HepG2 (cell line): Measurements from ENCODE around the gene EMC10. TPM values are rescaled to one million over a fixed set of nuclear protein-coding genes. Genes with fewer than 3 reads are reported as not detected.

Experiments
- ATAC-seq: fragments of 200-7000 bp; cut with Tn5 transposase; 3 replicates; pipeline ENCODE4 v1.9.1; 2020; ENCODE audit warnings: mild to moderate bottlenecking, moderate library complexity
- BruUV-seq: library from RNA; stranded (reverse); fragments of 400-500 nt; replicated peaks from 2 replicates; lab custom pipeline; 2021; lab: Mats Ljungman, UMichigan
- CTCF ChIA-PET: fragments of 300-600 bp; formaldehyde crosslinking; extraction: SDS; loops from one replicate; lab custom pipeline; 2021; ENCODE audit warnings: low total read pairs, inconsistent platforms, low intra/inter-chr PET ratio; lab: Yijun Ruan, JAX
- POLR2A ChIA-PET: fragments of 350-600 bp; sonication (Branson Sonifier 250); formaldehyde crosslinking; loops from one replicate; lab custom pipeline; 2020; ENCODE audit warnings: antibody characterized with exemption, inconsistent platforms; lab: Yijun Ruan, JAX
- DNase-seq: peaks from one replicate; pipeline ENCODE4 v3.0.0-alpha.2; 2015; ENCODE audit warnings: low spot score
- FAIRE-seq: peaks from 3 replicates; lab custom pipeline; 2011; peaks lifted over from hg19 to GRCh38; lab: Jason Lieb, UNC
- H2AFZ ChIP-seq: one replicate; pipeline ENCODE4 v1.6.1; 2011; ENCODE audit warnings: low read length, inconsistent platforms
- H3K27ac ChIP-seq: fragments of 300-600 bp; 3 replicates; pipeline ENCODE4 v1.8.0; 2011; ENCODE audit warnings: mixed run types, mild to moderate bottlenecking, mixed read lengths, low read length, inconsistent platforms; ENCODE audit not compliant: insufficient read depth; ENCODE audit errors: extremely low read length
- H3K27me3 ChIP-seq, 2 experiments: fragments of 200-600 bp in 1 of 2; 2 replicates in 1 of 2; 3 replicates in 1 of 2; pipeline versions ENCODE4 v1.6.0 to v1.8.0; 2011; ENCODE audit warnings: low read length in 2 of 2, mild to moderate bottlenecking in 2 of 2, moderate library complexity in 2 of 2, inconsistent platforms in 1 of 2; ENCODE audit not compliant: insufficient read depth in 2 of 2, control insufficient read depth in 1 of 2
- H3K36me3 ChIP-seq, 2 experiments: fragments of 200-600 bp in 1 of 2; replicated peaks in 1 of 2; 2 replicates in 1 of 2; 3 replicates in 1 of 2; pipeline versions ENCODE4 v1.5.1 to v1.8.0; 2011; ENCODE audit warnings: low read length in 2 of 2, inconsistent platforms in 1 of 2; ENCODE audit not compliant: insufficient read depth in 2 of 2, control insufficient read depth in 1 of 2
- H3K4me1 ChIP-seq: 2 replicates; pipeline ENCODE4 v1.5.1; 2012; ENCODE audit warnings: low read length, inconsistent platforms; ENCODE audit not compliant: insufficient read depth
- H3K4me2 ChIP-seq: 2 replicates; pipeline ENCODE4 v1.6.0; 2011; ENCODE audit warnings: low read depth, low read length, inconsistent platforms
- H3K4me3 ChIP-seq, 3 experiments: fragments of 200-600 bp in 1 of 3; sonication (generic), shearing (Covaris generic) in 1 of 3; replicated peaks in 1 of 3; 2 replicates each; pipeline ENCODE4 v1.5.1; 2011 to 2016; ENCODE audit warnings: low read length in 3 of 3, inconsistent platforms in 2 of 3, low read depth in 2 of 3, mild to moderate bottlenecking in 2 of 3, control low read depth in 1 of 3, mixed read lengths in 1 of 3; ENCODE audit not compliant: insufficient read depth in 1 of 3
- H3K79me2 ChIP-seq: one replicate; pipeline ENCODE4 v1.6.1; 2011; ENCODE audit warnings: low read length, inconsistent platforms; ENCODE audit not compliant: insufficient read depth
- H3K9ac ChIP-seq: 2 replicates; pipeline ENCODE4 v1.6.0; 2011; ENCODE audit warnings: mild to moderate bottlenecking, low read depth, low read length, inconsistent platforms; ENCODE audit not compliant: insufficient read depth
- H3K9me3 ChIP-seq: 2 replicates; pipeline ENCODE4 v1.5.1; 2012; ENCODE audit warnings: mild to moderate bottlenecking, low read length
- H4K20me1 ChIP-seq: 2 replicates; pipeline ENCODE4 v1.6.0; 2011; ENCODE audit warnings: inconsistent platforms, mild to moderate bottlenecking, low read length, moderate library complexity; ENCODE audit not compliant: insufficient read depth
- ARNTL ChIP-seq: sonication (generic); formaldehyde crosslinking; IDR thresholded peaks from 2 replicates; pipeline ENCODE4 v1.4.0; 2020; ENCODE audit warnings: mild to moderate bottlenecking, missing genetic modification reagents
- CREB1 ChIP-seq, 2 experiments: fragments of 450-650 bp in 1 of 2; IDR thresholded peaks; 2 replicates each; pipeline ENCODE4 v1.6.1; 2016 to 2017; ENCODE audit warnings: control low read depth in 1 of 2, mild to moderate bottlenecking in 1 of 2, missing compliant biosample characterization in 1 of 2, missing genetic modification characterization in 1 of 2
- FOXJ3 ChIP-seq: sonication (generic); formaldehyde crosslinking; IDR thresholded peaks from 2 replicates; pipeline ENCODE4 v1.4.0; 2020; ENCODE audit warnings: missing genetic modification reagents, mild to moderate bottlenecking, borderline replicate concordance
- GATA4 ChIP-seq: sonication (generic); IDR thresholded peaks from 2 replicates; pipeline ENCODE4 v1.6.1; 2016; ENCODE audit warnings: antibody characterized with exemption, low read depth, borderline replicate concordance
- HNRNPL ChIP-seq: fragments of 200-400 bp; formaldehyde crosslinking; IDR thresholded peaks from 2 replicates; pipeline ENCODE4 v1.6.1; 2017; ENCODE audit warnings: mild to moderate bottlenecking, low read depth, low read length
- HOXD1 ChIP-seq: sonication (generic); formaldehyde crosslinking; IDR thresholded peaks from 2 replicates; pipeline ENCODE4 v1.5.0; 2020; ENCODE audit warnings: missing genetic modification reagents
- LRRFIP1 ChIP-seq: sonication (generic); formaldehyde crosslinking; conservative IDR thresholded peaks from 2 replicates; pipeline ENCODE4 v1.4.0; 2020; ENCODE audit warnings: missing genetic modification reagents
- POLR2G ChIP-seq: fragments of 200-400 bp; formaldehyde crosslinking; IDR thresholded peaks from 2 replicates; pipeline ENCODE4 v1.6.1; 2018; ENCODE audit warnings: mild to moderate bottlenecking, low read depth, low read length, moderate library complexity
- RNF219 ChIP-seq: sonication (generic); formaldehyde crosslinking; IDR thresholded peaks from 2 replicates; pipeline ENCODE4 v1.5.0; 2020; ENCODE audit warnings: mild to moderate bottlenecking, missing genetic modification reagents
- SNAPC5 ChIP-seq: sonication (generic); formaldehyde crosslinking; IDR thresholded peaks from 2 replicates; pipeline ENCODE4 v1.8.1; 2023; ENCODE audit warnings: mild to moderate bottlenecking, missing genetic modification reagents, borderline replicate concordance
- TMF1 ChIP-seq: sonication (generic); formaldehyde crosslinking; IDR thresholded peaks from 2 replicates; pipeline ENCODE4 v1.8.1; 2022; ENCODE audit warnings: low read depth, missing genetic modification reagents
- U2AF1 ChIP-seq: fragments of 200-400 bp; formaldehyde crosslinking; optimal IDR thresholded peaks from 2 replicates; pipeline ENCODE3; 2017; ENCODE audit warnings: mild to moderate bottlenecking, low read depth, low read length
- ZBTB39 ChIP-seq: sonication (generic); formaldehyde crosslinking; IDR thresholded peaks from 2 replicates; pipeline ENCODE4 v1.5.0; 2020; ENCODE audit warnings: missing genetic modification reagents
- ZNF121 ChIP-seq: sonication (generic); formaldehyde crosslinking; IDR thresholded peaks from 2 replicates; pipeline ENCODE4 v1.5.0; 2020; ENCODE audit warnings: mild to moderate bottlenecking, missing genetic modification reagents
- ZNF225 ChIP-seq: sonication (generic); formaldehyde crosslinking; IDR thresholded peaks from 2 replicates; pipeline ENCODE4 v1.4.0; 2020; ENCODE audit warnings: mild to moderate bottlenecking, missing genetic modification reagents
- ZNF34 ChIP-seq: sonication (generic); formaldehyde crosslinking; IDR thresholded peaks from 2 replicates; pipeline ENCODE4 v1.4.0; 2020; ENCODE audit warnings: mild to moderate bottlenecking, missing genetic modification reagents, borderline replicate concordance
- ZNF383 ChIP-seq: sonication (generic); formaldehyde crosslinking; IDR thresholded peaks from 2 replicates; pipeline ENCODE4 v1.4.0; 2020; ENCODE audit warnings: missing genetic modification reagents, mild to moderate bottlenecking, borderline replicate concordance
- ZNF546 ChIP-seq: sonication (generic); formaldehyde crosslinking; conservative IDR thresholded peaks from 2 replicates; pipeline ENCODE4 v1.8.1; 2023; ENCODE audit warnings: mild to moderate bottlenecking, missing genetic modification reagents
- ZNF782 ChIP-seq: sonication (generic); formaldehyde crosslinking; IDR thresholded peaks from 2 replicates; pipeline ENCODE4 v1.4.0; 2020; ENCODE audit warnings: missing genetic modification reagents, mild to moderate bottlenecking, borderline replicate concordance
- WGBS: methylation state at CpG from one replicate; pipeline ENCODE4 v1.1.6; 2017; ENCODE audit warnings: low lambda C conversion rate; 5-methylcytosine and 5-hydroxymethylcytosine counted together
- in situ Hi-C: cut with HindIII; loops from 2 replicates; pipeline ENCODE4 v1.10.0; 2017; ENCODE audit warnings: low pct_unique_long_range_greater_than_20kb; ENCODE audit not compliant: extremely low pct_ligation_motif_present
- intact Hi-C: fragments of 100-400 bp; cut with micrococcal nuclease; formaldehyde crosslinking; loops from one replicate; pipeline ENCODE4 v1.10.0; 2022; ENCODE audit not compliant: unreplicated experiment
- polyA plus RNA-seq, 8 experiments: library from polyadenylated mRNA; depleted of rRNA in 3 of 8; stranded (reverse) in 7 of 8; unstranded in 1 of 8; fragments of >200 nt; fragmentation: Illumina TruSeq in 4 of 8; extraction: Trizol in 4 of 8; gene quantifications; 2 replicates each; pipeline versions ENCODE4 v1.2.1 to v1.2.3, GENCODE V29; 2011 to 2016; ENCODE audit warnings: low read depth in 4 of 8, missing spikeins in 1 of 8, mixed read lengths in 1 of 8; ENCODE audit not compliant: insufficient read depth in 1 of 8
- total RNA-seq, 5 experiments: library from RNA; depleted of rRNA; stranded (reverse); fragments of >200 nt; fragmentation: Illumina TruSeq; extraction: Trizol; gene quantifications; 2 replicates each; pipeline ENCODE4 v1.2.3, GENCODE V29; 2016; ENCODE audit warnings: low read depth in 1 of 5

The EMC10 gene
- total and polyA plus RNA-seq, 2 of the 13 experiments (the other 11 are each of a cell fraction or from before 2014, with no cell fraction given), result not detected

GRCh38 chr19:50430888-50431342 lies 45.4 kb upstream of the EMC10 start:
- Histone ChIP-seq H3K4me2 (peak overlapping the region; percentile 94), H3K36me3 (no peaks in the 10 kb centered on the region), H3K27me3 (peaks cover 8 to 23% of the 10 kb centered on the region in 2 experiments; a peak in 4 of 5 replicates), H3K4me1 (peaks cover 10% of the 10 kb centered on the region), H3K79me2 (no peaks in the 10 kb centered on the region), H2AFZ (peak overlapping the region; percentile 75), H3K4me3 (peak overlapping the region; percentile 41 to 70 (median 56); a peak in 5 of 6 replicates), H4K20me1 (no peaks in the 10 kb centered on the region), H3K9ac (peak overlapping the region; percentile 57), H3K27ac (no peak overlapping the region), H3K9me3 (no peaks in the 10 kb centered on the region)
- BruUV-seq, result no TSS peak
- ATAC-seq (no peak), FAIRE-seq (no peak), DNase-seq (no peak)
- ChIA-PET POLR2A (no interaction called here), CTCF (no interaction called here)
- intact Hi-C loops, result no loop called here
- WGBS, result 27% methylated on average over 13 of the region's 13 CpGs
- in situ Hi-C loops, result no loop called here
- TF ChIP-seq ZNF782 (no peak), GATA4 (no peak), ZNF383 (CRISPR knock-in tag) (no peak), U2AF1 (no peak), ZNF34 (CRISPR knock-in tag) (no peak), TMF1 (no peak), ZNF225 (CRISPR knock-in tag) (0 out of 2 replicates have a peak, but pooled peaks have one; percentile 13), ARNTL (CRISPR knock-in tag) (no peak), ZNF121 (peak; percentile 57; the same call in 1 of the 2 replicates), CREB1 (IDR thresholded peaks at IDR 0.05) (peak; percentile 22; the same call in 1 of the 2 replicates), CREB1 (CRISPR knock-in tag; IDR thresholded peaks at IDR 0.05) (no peak), ZNF546 (CRISPR knock-in tag) (no peak), ZBTB39 (CRISPR knock-in tag) (no peak), HNRNPL (no peak), LRRFIP1 (CRISPR knock-in tag) (no peak), FOXJ3 (CRISPR knock-in tag) (no peak), RNF219 (CRISPR knock-in tag) (no peak), SNAPC5 (CRISPR knock-in tag) (no peak), POLR2G (no peak), HOXD1 (no peak)
